Natural killer cell (primary cell): ENCODE results near the gene FLNA. TPM values are rescaled to one million over a fixed set of nuclear protein-coding genes. Genes with fewer than 3 reads are reported as not detected.

Experiments used
- ATAC-seq, 3 donors: fragments of 150-1000 bp in 2 of 3; fragments of 200-7000 bp in 1 of 3; cut with Tn5 transposase; 1 replicate in 1 of 3; 2 replicates in 2 of 3; pipeline ENCODE4 v1.10.0; 2021; ENCODE audit warnings: mild to moderate bottlenecking in 2 of 3, moderate library complexity in 2 of 3
- DNase-seq, 2 donors: peaks; one replicate each; pipeline versions ENCODE4 v3.0.0 to v3.0.0-alpha.2; 2013 to 2021; ENCODE audit warnings: mixed read lengths in 1 of 2
- H3K27ac ChIP-seq: one replicate; pipeline ENCODE4 v1.5.1; 2013; ENCODE audit warnings: mild to moderate bottlenecking, low read length
- H3K27me3 ChIP-seq: one replicate; pipeline ENCODE4 v1.6.1; 2013; ENCODE audit warnings: low read length; ENCODE audit not compliant: control insufficient read depth, insufficient read depth
- H3K36me3 ChIP-seq: one replicate; pipeline ENCODE4 v1.6.1; 2013; ENCODE audit warnings: low read length; ENCODE audit not compliant: control insufficient read depth, insufficient read depth
- H3K4me1 ChIP-seq: one replicate; pipeline ENCODE4 v1.6.1; 2013; ENCODE audit warnings: low read length; ENCODE audit not compliant: control insufficient read depth, insufficient read depth
- H3K4me3 ChIP-seq: one replicate; pipeline ENCODE4 v1.5.1; 2013; ENCODE audit warnings: low read length
- H3K9me3 ChIP-seq: one replicate; pipeline ENCODE4 v1.6.1; 2013; ENCODE audit warnings: low read length; ENCODE audit not compliant: control insufficient read depth, insufficient read depth
- H3K27ac Mint-ChIP-seq, 2 donors: one replicate each; pipeline ENCODE4 v1.8.0; 2022; ENCODE audit warnings: mild to moderate bottlenecking in 2 of 2, mixed read lengths in 2 of 2, moderate library complexity in 1 of 2
- H3K27me3 Mint-ChIP-seq, 2 donors: one replicate each; pipeline ENCODE4 v1.8.0; 2022; ENCODE audit warnings: low read depth in 2 of 2, mixed read lengths in 2 of 2
- H3K36me3 Mint-ChIP-seq: one replicate; pipeline ENCODE4 v1.8.0; 2022; ENCODE audit warnings: mixed read lengths
- H3K4me1 Mint-ChIP-seq, 2 donors: one replicate each; pipeline ENCODE4 v1.8.0; 2022; ENCODE audit warnings: mixed read lengths in 2 of 2
- H3K4me3 Mint-ChIP-seq: one replicate; pipeline ENCODE4 v1.8.0; 2022; ENCODE audit warnings: mild to moderate bottlenecking, moderate library complexity, mixed read lengths
- H3K9me3 Mint-ChIP-seq, 2 donors: one replicate each; pipeline ENCODE4 v1.8.0; 2022; ENCODE audit warnings: mixed read lengths in 2 of 2
- CTCF ChIP-seq: fragments of 200-600 bp; IDR thresholded peaks from one replicate; pipeline ENCODE4 v1.8.0; 2022; ENCODE audit warnings: antibody characterized with exemption
- WGBS: methylation state at CpG from one replicate; pipeline ENCODE4 v1.1.7; 2013; ENCODE audit warnings: missing lambda C conversion rate; ENCODE audit not compliant: insufficient coverage; 5-methylcytosine and 5-hydroxymethylcytosine counted together
- intact Hi-C: fragments of 100-400 bp; cut with micrococcal nuclease; formaldehyde crosslinking; loops from one replicate; pipeline ENCODE4 v1.14.2; 2022
- total RNA-seq, 4 donors: library from RNA; stranded (reverse); fragments of 120-200 nt in 1 of 4; gene quantifications; one replicate each; pipeline versions ENCODE4 v1.2.3 to v1.2.4, GENCODE V29; 2013 to 2022

Gene FLNA
- total RNA-seq, 3 donors from 2014 or later (not counting 1 experiment from before 2014, with no cell fraction given), result 2,872 to 3,483 (median 2,927) TPM

- no peaks in the 10 kb centered on the region for H3K9me3 Mint-ChIP-seq
- intact Hi-C loops, result loop anchor here (2.0 to 10.0 kb wide), 2 partner anchors 277 to 401 kb away; partner anchors contain the start of genes HCFC1 and MECP2
- no peaks in the 10 kb centered on the region for H3K9me3 ChIP-seq
- no peaks in the 10 kb centered on the region for H3K36me3 Mint-ChIP-seq
- peak overlapping the region; percentile 79 for H3K27ac ChIP-seq
- peak overlapping the region; percentile 95 to 97 for H3K27ac Mint-ChIP-seq
- no peak for TF ChIP-seq CTCF
- DNase-seq (no peak), ATAC-seq (no peak)
- peaks cover 57% of the 10 kb centered on the region for H3K4me1 ChIP-seq
- 6% methylated on average over 43 of the region's 43 CpGs for WGBS
- peak overlapping the region; percentile 93 for H3K4me3 Mint-ChIP-seq
- peaks cover 19 to 24% of the 10 kb centered on the region in 2 donors for H3K4me1 Mint-ChIP-seq
- peaks cover 15% of the 10 kb centered on the region for H3K36me3 ChIP-seq
- no peaks in the 10 kb centered on the region for H3K27me3 Mint-ChIP-seq
- H3K27me3 ChIP-seq, result no peaks in the 10 kb centered on the region
- H3K4me3 ChIP-seq, result peak overlapping the region; percentile 59
These were observed 2.6 kb downstream of the FLNA start for GRCh38 chrX:154371789-154372300.

DNA sequence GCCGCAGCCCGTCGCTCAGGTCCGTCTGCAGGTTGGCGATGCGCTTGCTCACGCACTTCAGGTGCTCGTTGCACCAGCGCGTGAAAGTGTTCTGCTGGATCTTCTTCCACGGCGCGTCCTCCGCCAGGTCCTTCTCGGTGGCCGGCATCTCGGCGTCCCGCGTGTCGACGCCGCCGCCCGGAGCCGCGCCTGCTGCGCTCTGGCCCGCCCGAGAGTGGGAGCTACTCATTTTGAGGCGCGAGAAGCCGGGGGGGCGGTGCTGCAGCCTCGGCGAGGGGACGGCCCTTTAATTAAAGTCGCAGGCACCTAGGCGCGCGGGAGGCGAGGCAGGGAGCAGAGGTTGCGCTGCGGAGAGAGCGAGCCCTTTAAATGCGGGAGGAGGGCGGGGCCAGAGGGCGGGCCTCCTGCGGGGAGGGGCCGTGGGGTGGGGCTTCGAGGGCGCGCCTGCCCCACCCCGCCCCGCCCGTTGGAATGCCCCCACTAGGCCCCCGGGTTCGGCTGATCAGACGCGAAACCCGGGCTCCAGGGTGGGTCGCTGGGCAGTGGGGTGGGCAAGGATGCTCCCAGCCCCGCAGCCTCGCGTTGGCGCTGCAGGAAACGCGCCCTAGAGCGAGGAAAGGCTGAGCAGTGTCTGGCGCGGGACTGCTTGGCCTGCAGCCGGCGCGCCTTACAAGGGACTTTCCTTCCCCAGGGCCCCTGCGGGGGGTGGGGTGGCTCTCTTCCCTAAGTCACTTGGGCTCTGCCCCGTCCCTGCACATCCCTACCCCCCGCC is 3.2 kb downstream of the FLNA start:
- intact Hi-C loops, result loop anchor here (10.0 kb wide), 1 partner anchor 276 kb away; the partner anchor contains the start of gene MECP2
- DNase-seq (peak; percentile 83 to 93), ATAC-seq (peak; percentile 47 to 74 (median 52))
- no peaks in the 10 kb centered on the region for H3K27me3 ChIP-seq
- peak overlapping the region; percentile 79 for H3K27ac ChIP-seq
- no peaks in the 10 kb centered on the region for H3K9me3 ChIP-seq
- no peak for TF ChIP-seq CTCF
- H3K36me3 ChIP-seq, result peaks cover 21% of the 10 kb centered on the region
- H3K4me3 ChIP-seq, result peak overlapping the region; percentile 97
- Mint-ChIP-seq H3K4me3 (peak overlapping the region; percentile 85), H3K9me3 (no peaks in the 10 kb centered on the region), H3K36me3 (no peaks in the 10 kb centered on the region), H3K27me3 (no peaks in the 10 kb centered on the region), H3K4me1 (peaks cover 19 to 24% of the 10 kb centered on the region in 2 donors), H3K27ac (peak overlapping the region; percentile 95 to 97)
- WGBS, result under 1% methylated on average over 58 of the region's 77 CpGs
- peaks cover 63% of the 10 kb centered on the region for H3K4me1 ChIP-seq

GRCh38 chrX:154370300-154371016 is 4.0 kb downstream of the FLNA start:
- Histone ChIP-seq H3K9me3 (no peaks in the 10 kb centered on the region), H3K27me3 (no peaks in the 10 kb centered on the region), H3K4me1 (peaks cover 70% of the 10 kb centered on the region), H3K4me3 (peak overlapping the region; percentile 97), H3K36me3 (peaks cover 29% of the 10 kb centered on the region), H3K27ac (peak overlapping the region; percentile 100)
- Mint-ChIP-seq H3K9me3 (no peaks in the 10 kb centered on the region), H3K36me3 (no peaks in the 10 kb centered on the region), H3K4me1 (peaks cover 19 to 28% of the 10 kb centered on the region in 2 donors), H3K27me3 (no peaks in the 10 kb centered on the region), H3K27ac (peak overlapping the region; percentile 95 to 97), H3K4me3 (peak overlapping the region; percentile 90)
- intact Hi-C loops, result loop anchor here (10.0 kb wide), 1 partner anchor 276 kb away; the partner anchor contains the start of gene MECP2
- 0% methylated on average over 62 of the region's 63 CpGs for WGBS
- DNase-seq, result peak in 1 of 2 donors; percentile 31
- no peak for ATAC-seq
- no peak for TF ChIP-seq CTCF
